T-helper 1 cell treated with Interleukin-12 subunit alpha and Interleukin-12 subunit beta and Interleukin-4 antibody, amounts not matched to agents 30 μg/mL and 1 μg/mL, for 36 hours (primary cell): ENCODE measurements around the gene FANCC.
A peak's percentile ranks its signal among the peaks of the same experiment; 100 is the strongest.
"Not testable (repeated sequence)": the region's sequence is repeated elsewhere in the genome, so short reads cannot be mapped to it uniquely, and the experiment has no call there.

Source experiments
- H3K27ac Mint-ChIP-seq: one replicate; pipeline ENCODE4 v1.8.0; 2021; ENCODE audit warnings: mild to moderate bottlenecking, mixed read lengths
- H3K27me3 Mint-ChIP-seq: one replicate; pipeline ENCODE4 v1.8.0; 2021; ENCODE audit warnings: low read depth, mixed read lengths
- H3K36me3 Mint-ChIP-seq: one replicate; pipeline ENCODE4 v1.8.0; 2021; ENCODE audit warnings: low read depth, mixed read lengths
- H3K4me1 Mint-ChIP-seq: one replicate; pipeline ENCODE4 v1.8.0; 2021; ENCODE audit warnings: low read depth, mixed read lengths
- H3K4me3 Mint-ChIP-seq: one replicate; pipeline ENCODE4 v1.8.0; 2021; ENCODE audit warnings: mild to moderate bottlenecking, moderate library complexity, mixed read lengths
- H3K9me3 Mint-ChIP-seq: one replicate; pipeline ENCODE4 v1.8.0; 2021; ENCODE audit warnings: mixed read lengths

The FANCC gene

GRCh38 chr9:95343725-95344287 is 26.3 kb upstream of the FANCC start:
- H3K27ac Mint-ChIP-seq = no peak overlapping the region
- H3K4me1 Mint-ChIP-seq = peaks cover 5% of the 10 kb centered on the region
- no peaks in the 10 kb centered on the region for H3K9me3 Mint-ChIP-seq
- peaks cover 20% of the 10 kb centered on the region for H3K27me3 Mint-ChIP-seq
- peaks cover 3% of the 10 kb centered on the region for H3K36me3 Mint-ChIP-seq
- H3K4me3 Mint-ChIP-seq = no peak overlapping the region

GRCh38 chr9:95342571-95342970 is 25.1 kb upstream of the FANCC start:
- H3K27me3 Mint-ChIP-seq = peaks cover 9% of the 10 kb centered on the region
- H3K36me3 Mint-ChIP-seq = no peaks in the 10 kb centered on the region
- H3K4me3 Mint-ChIP-seq = no peak overlapping the region
- peaks cover 5% of the 10 kb centered on the region for H3K4me1 Mint-ChIP-seq
- H3K9me3 Mint-ChIP-seq = no peaks in the 10 kb centered on the region
- H3K27ac Mint-ChIP-seq = no peak overlapping the region

GRCh38 chr9:95341293-95341962 is 23.9 kb upstream of the FANCC start:
- Mint-ChIP-seq H3K36me3 (no peaks in the 10 kb centered on the region), H3K4me1 (peaks cover 5% of the 10 kb centered on the region), H3K9me3 (no peaks in the 10 kb centered on the region), H3K27ac (no peak overlapping the region), H3K4me3 (no peak overlapping the region), H3K27me3 (peaks cover 2% of the 10 kb centered on the region)

- Mint-ChIP-seq H3K4me3 (no peak overlapping the region), H3K9me3 (no peaks in the 10 kb centered on the region), H3K27me3 (no peaks in the 10 kb centered on the region), H3K4me1 (no peaks in the 10 kb centered on the region), H3K27ac (no peak overlapping the region), H3K36me3 (no peaks in the 10 kb centered on the region)
These were observed 20.7 kb upstream of the FANCC start for GRCh38 chr9:95338243-95338642.

- H3K9me3 Mint-ChIP-seq = no peaks in the 10 kb centered on the region
- no peaks in the 10 kb centered on the region for H3K27me3 Mint-ChIP-seq
- no peaks in the 10 kb centered on the region for H3K36me3 Mint-ChIP-seq
- no peaks in the 10 kb centered on the region for H3K4me1 Mint-ChIP-seq
- no peak overlapping the region for H3K27ac Mint-ChIP-seq
- H3K4me3 Mint-ChIP-seq = no peak overlapping the region
These were observed 18.8 kb upstream of the FANCC start for GRCh38 chr9:95336281-95336680.

- H3K27me3 Mint-ChIP-seq = peaks cover 6% of the 10 kb centered on the region
- H3K4me1 Mint-ChIP-seq = no peaks in the 10 kb centered on the region
- H3K36me3 Mint-ChIP-seq = no peaks in the 10 kb centered on the region
- no peaks in the 10 kb centered on the region for H3K9me3 Mint-ChIP-seq
- H3K27ac Mint-ChIP-seq = no peak overlapping the region
- no peak overlapping the region for H3K4me3 Mint-ChIP-seq
These were observed 15.9 kb upstream of the FANCC start for GRCh38 chr9:95333426-95333825.

GRCh38 chr9:95332860-95333259 is 15.4 kb upstream of the FANCC start:
- H3K27me3 Mint-ChIP-seq = peaks cover 6% of the 10 kb centered on the region
- H3K36me3 Mint-ChIP-seq = no peaks in the 10 kb centered on the region
- H3K9me3 Mint-ChIP-seq = no peaks in the 10 kb centered on the region
- no peak overlapping the region for H3K27ac Mint-ChIP-seq
- H3K4me3 Mint-ChIP-seq = no peak overlapping the region
- no peaks in the 10 kb centered on the region for H3K4me1 Mint-ChIP-seq

- Mint-ChIP-seq H3K4me3 (no peak overlapping the region), H3K9me3 (peaks cover 6% of the 10 kb centered on the region), H3K27me3 (peaks cover 6% of the 10 kb centered on the region), H3K27ac (no peak overlapping the region), H3K4me1 (no peaks in the 10 kb centered on the region), H3K36me3 (no peaks in the 10 kb centered on the region)
These were observed 13.4 kb upstream of the FANCC start for GRCh38 chr9:95330720-95331404.

GRCh38 chr9:95329061-95329460 is 11.6 kb upstream of the FANCC start:
- peaks cover 12% of the 10 kb centered on the region for H3K9me3 Mint-ChIP-seq
- not testable (repeated sequence) for H3K27ac Mint-ChIP-seq, H3K36me3 Mint-ChIP-seq, H3K27me3 Mint-ChIP-seq, H3K4me1 Mint-ChIP-seq, H3K4me3 Mint-ChIP-seq

- peaks cover 20% of the 10 kb centered on the region for H3K9me3 Mint-ChIP-seq
- H3K36me3 Mint-ChIP-seq = no peaks in the 10 kb centered on the region
- peaks cover 15% of the 10 kb centered on the region for H3K27me3 Mint-ChIP-seq
- no peak overlapping the region for H3K27ac Mint-ChIP-seq
- H3K4me3 Mint-ChIP-seq = no peak overlapping the region
- H3K4me1 Mint-ChIP-seq = no peaks in the 10 kb centered on the region
These were observed 9.8 kb upstream of the FANCC start for GRCh38 chr9:95327239-95327865.

- Mint-ChIP-seq H3K36me3 (no peaks in the 10 kb centered on the region), H3K9me3 (peaks cover 20% of the 10 kb centered on the region), H3K27ac (no peak overlapping the region), H3K4me1 (no peaks in the 10 kb centered on the region), H3K27me3 (peaks cover 9% of the 10 kb centered on the region), H3K4me3 (no peak overlapping the region)
These were observed 7.7 kb upstream of the FANCC start for GRCh38 chr9:95325221-95325620.

GRCh38 chr9:95317893-95318211 is 343 bp upstream of the FANCC start:
- Mint-ChIP-seq H3K4me1 (peaks cover 15% of the 10 kb centered on the region), H3K27me3 (peaks cover 18% of the 10 kb centered on the region), H3K9me3 (no peaks in the 10 kb centered on the region), H3K4me3 (peak overlapping the region; percentile 90), H3K27ac (peak overlapping the region; percentile 90), H3K36me3 (peaks cover 3% of the 10 kb centered on the region)

- H3K4me3 Mint-ChIP-seq = peak overlapping the region; percentile 49
- peak overlapping the region; percentile 64 for H3K27ac Mint-ChIP-seq
- no peaks in the 10 kb centered on the region for H3K9me3 Mint-ChIP-seq
- peaks cover 3% of the 10 kb centered on the region for H3K36me3 Mint-ChIP-seq
- H3K27me3 Mint-ChIP-seq = peaks cover 17% of the 10 kb centered on the region
- H3K4me1 Mint-ChIP-seq = peaks cover 15% of the 10 kb centered on the region
These were observed 753 bp downstream of the FANCC start for GRCh38 chr9:95316794-95317118.

GRCh38 chr9:95316274-95316673 is 1.2 kb downstream of the FANCC start:
- Mint-ChIP-seq H3K27me3 (peaks cover 17% of the 10 kb centered on the region), H3K9me3 (no peaks in the 10 kb centered on the region), H3K4me3 (peak overlapping the region; percentile 49), H3K36me3 (peaks cover 3% of the 10 kb centered on the region), H3K27ac (peak overlapping the region; percentile 64), H3K4me1 (peaks cover 15% of the 10 kb centered on the region)

- Mint-ChIP-seq H3K4me1 (peaks cover 15% of the 10 kb centered on the region), H3K9me3 (no peaks in the 10 kb centered on the region), H3K27me3 (peaks cover 17% of the 10 kb centered on the region), H3K4me3 (no peak overlapping the region), H3K27ac (no peak overlapping the region), H3K36me3 (peaks cover 3% of the 10 kb centered on the region)
These were observed 2.3 kb downstream of the FANCC start for GRCh38 chr9:95315108-95315746.
